BLaER1 treated with 17β-estradiol and CSF1 and Interleukin-3, amounts not matched to agents 10 nM and 100 nM (cell line): Measurements from ENCODE around the gene TXLNA.

Experiments used
- H3K27ac ChIP-seq, 11 experiments: shearing (Covaris generic); formaldehyde crosslinking; 2 replicates each; pipeline ENCODE4 v1.8.1; 2022
- H3K27me3 ChIP-seq, 11 experiments: shearing (Covaris generic); formaldehyde crosslinking; 2 replicates each; pipeline ENCODE4 v1.8.1; 2022
- H3K36me3 ChIP-seq, 11 experiments: shearing (Covaris generic); formaldehyde crosslinking; 2 replicates each; pipeline ENCODE4 v1.8.1; 2022
- H3K4me1 ChIP-seq, 10 experiments: shearing (Covaris generic); formaldehyde crosslinking; 2 replicates each; pipeline ENCODE4 v1.8.1; 2022
- H3K4me2 ChIP-seq, 11 experiments: shearing (Covaris generic); formaldehyde crosslinking; 2 replicates each; pipeline ENCODE4 v1.8.1; 2022
- H3K4me3 ChIP-seq, 10 experiments: shearing (Covaris generic); formaldehyde crosslinking; 2 replicates each; pipeline ENCODE4 v1.8.1; 2022
- H3K9ac ChIP-seq, 11 experiments: shearing (Covaris generic); formaldehyde crosslinking; 2 replicates each; pipeline ENCODE4 v1.8.1; 2022
- H3K9me3 ChIP-seq, 11 experiments: shearing (Covaris generic); formaldehyde crosslinking; replicated peaks in 1 of 11; 2 replicates each; pipeline ENCODE4 v1.8.1; 2022
- H4K20me1 ChIP-seq, 11 experiments: shearing (Covaris generic); formaldehyde crosslinking; 2 replicates each; pipeline ENCODE4 v1.8.1; 2022
- Cebpa-rat ChIP-seq, 11 experiments: shearing (Covaris generic); IDR thresholded peaks; 2 replicates each; pipeline ENCODE4 v1.8.1; 2022

Gene TXLNA

GRCh38 chr1:32239337-32239736 lies 59.9 kb downstream of the TXLNA start:
- TF ChIP-seq Cebpa-rat (IDR thresholded peaks at IDR 0.05), result no peak
- Histone ChIP-seq H3K9me3 (no peaks in the 10 kb centered on the region), H3K27ac (no peak overlapping the region), H3K4me3 (no peak overlapping the region), H3K27me3 (no peaks in the 10 kb centered on the region; a peak in 1 of 22 replicates), H3K36me3 (peaks cover 0 to 18% (median 4%) of the 10 kb centered on the region in 11 experiments; a peak in 7 of 22 replicates), H3K4me1 (peaks cover 16 to 44% (median 37%) of the 10 kb centered on the region in 10 experiments), H3K9ac (peak overlapping the region in 1 of 11 experiments; percentile 77; a peak in 1 of 22 replicates), H3K4me2 (peak overlapping the region in 8 of 11 experiments; percentile 80 to 100 (median 99); a peak in 14 of 22 replicates), H4K20me1 (no peaks in the 10 kb centered on the region; a peak in 1 of 22 replicates)

DNA sequence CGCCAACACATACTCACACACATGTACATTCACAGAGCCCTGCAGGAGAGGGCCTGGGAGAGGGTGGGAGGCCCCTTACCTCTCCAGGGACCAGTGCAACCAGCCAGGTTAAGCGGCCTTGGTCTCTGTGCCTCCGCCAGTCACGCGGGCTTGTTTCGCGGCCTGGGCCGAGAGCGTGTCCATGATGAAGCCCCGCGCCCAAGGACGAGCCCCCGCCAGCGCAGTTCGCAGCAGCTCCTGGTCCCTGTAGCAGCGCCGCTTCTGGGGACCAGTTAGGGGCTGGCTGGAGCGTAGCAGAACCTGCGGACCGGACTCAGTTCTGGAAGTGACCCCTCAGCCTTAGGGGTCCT lies 60.3 kb downstream of the TXLNA start:
- no peaks in the 10 kb centered on the region for H4K20me1 ChIP-seq
- no peaks in the 10 kb centered on the region for H3K9me3 ChIP-seq
- H3K4me2 ChIP-seq, result peak overlapping the region; percentile 80 to 100 (median 99)
- H3K27me3 ChIP-seq, result no peaks in the 10 kb centered on the region; a peak in 1 of 22 replicates
- no peak for TF ChIP-seq Cebpa-rat (IDR thresholded peaks at IDR 0.05)
- H3K4me1 ChIP-seq, result peaks cover 16 to 44% (median 37%) of the 10 kb centered on the region in 10 experiments
- H3K4me3 ChIP-seq, result peak overlapping the region in 9 of 10 experiments; percentile 57 to 77 (median 64); a peak in 15 of 20 replicates
- peaks cover 0 to 14% (median under 1%) of the 10 kb centered on the region in 11 experiments; a peak in 5 of 22 replicates for H3K36me3 ChIP-seq
- peak overlapping the region in 1 of 11 experiments; percentile 70; a peak in 2 of 22 replicates for H3K27ac ChIP-seq
- peak overlapping the region in 7 of 11 experiments; percentile 50 to 77 (median 67); a peak in 9 of 22 replicates for H3K9ac ChIP-seq

DNA sequence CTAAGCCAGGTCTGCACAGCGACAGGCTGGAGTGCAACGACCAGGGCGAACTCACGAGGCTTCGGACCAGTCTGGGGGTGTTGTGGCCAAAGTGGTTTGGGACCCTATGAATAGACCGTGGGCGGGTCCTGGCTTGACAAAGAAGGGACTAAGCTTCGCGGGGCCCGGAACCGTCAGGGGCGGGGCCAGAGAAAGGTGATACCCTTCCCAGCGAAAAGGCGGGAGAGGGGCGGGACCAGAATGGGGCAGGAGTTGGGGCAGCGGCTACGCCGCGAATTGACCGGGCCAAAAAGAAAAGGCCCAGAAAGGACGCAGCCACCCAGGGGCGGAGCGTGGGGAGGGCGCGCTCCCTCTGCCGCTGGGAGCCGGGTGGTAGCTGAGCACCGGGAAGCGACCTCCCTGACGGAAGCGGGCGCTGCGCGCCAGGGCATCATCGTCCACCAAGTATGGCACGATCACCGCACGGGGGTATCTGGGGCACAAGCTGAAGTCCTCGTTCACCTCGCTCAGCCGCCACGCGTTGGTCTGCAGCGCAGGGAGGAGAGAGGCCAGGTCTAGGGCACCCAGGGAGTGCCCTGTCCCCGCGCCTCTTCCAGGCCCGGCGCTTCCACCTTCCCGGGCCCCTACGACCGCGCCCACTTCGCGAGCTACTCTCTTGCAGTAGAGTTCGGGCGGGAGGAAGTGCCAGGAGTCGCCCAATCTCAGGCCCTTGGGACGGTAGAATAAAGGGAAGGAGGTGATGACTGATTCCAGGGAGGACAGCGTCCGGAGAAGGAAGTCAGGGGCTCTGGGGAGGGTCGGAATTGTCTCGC lies 60.9 kb downstream of the TXLNA start:
- Histone ChIP-seq H4K20me1 (no peaks in the 10 kb centered on the region), H3K4me1 (peaks cover 16 to 46% (median 37%) of the 10 kb centered on the region in 10 experiments), H3K4me3 (peak overlapping the region; percentile 57 to 77 (median 64)), H3K36me3 (peaks cover 0 to 8% (median 0%) of the 10 kb centered on the region in 11 experiments; a peak in 4 of 22 replicates), H3K27me3 (no peaks in the 10 kb centered on the region; a peak in 1 of 22 replicates), H3K27ac (peak overlapping the region in 8 of 11 experiments; percentile 22 to 70 (median 49); a peak in 13 of 22 replicates), H3K4me2 (peak overlapping the region; percentile 80 to 100 (median 99)), H3K9ac (peak overlapping the region; percentile 42 to 77 (median 64); a peak in 20 of 22 replicates), H3K9me3 (no peaks in the 10 kb centered on the region)
- TF ChIP-seq Cebpa-rat (IDR thresholded peaks at IDR 0.05), result no peak

GRCh38 chr1:32241001-32241763 lies 61.7 kb downstream of the TXLNA start:
- H4K20me1 ChIP-seq, result no peaks in the 10 kb centered on the region
- H3K9ac ChIP-seq, result peak overlapping the region; percentile 42 to 77 (median 64); a peak in 21 of 22 replicates
- peaks cover 20 to 54% (median 45%) of the 10 kb centered on the region in 10 experiments for H3K4me1 ChIP-seq
- H3K27ac ChIP-seq, result peak overlapping the region in 8 of 11 experiments; percentile 22 to 70 (median 49); a peak in 13 of 22 replicates
- no peak for TF ChIP-seq Cebpa-rat (IDR thresholded peaks at IDR 0.05)
- no peaks in the 10 kb centered on the region for H3K9me3 ChIP-seq
- no peaks in the 10 kb centered on the region for H3K36me3 ChIP-seq
- H3K27me3 ChIP-seq, result no peaks in the 10 kb centered on the region; a peak in 1 of 22 replicates
- peak overlapping the region; percentile 80 to 100 (median 99) for H3K4me2 ChIP-seq
- peak overlapping the region; percentile 57 to 77 (median 64) for H3K4me3 ChIP-seq

DNA sequence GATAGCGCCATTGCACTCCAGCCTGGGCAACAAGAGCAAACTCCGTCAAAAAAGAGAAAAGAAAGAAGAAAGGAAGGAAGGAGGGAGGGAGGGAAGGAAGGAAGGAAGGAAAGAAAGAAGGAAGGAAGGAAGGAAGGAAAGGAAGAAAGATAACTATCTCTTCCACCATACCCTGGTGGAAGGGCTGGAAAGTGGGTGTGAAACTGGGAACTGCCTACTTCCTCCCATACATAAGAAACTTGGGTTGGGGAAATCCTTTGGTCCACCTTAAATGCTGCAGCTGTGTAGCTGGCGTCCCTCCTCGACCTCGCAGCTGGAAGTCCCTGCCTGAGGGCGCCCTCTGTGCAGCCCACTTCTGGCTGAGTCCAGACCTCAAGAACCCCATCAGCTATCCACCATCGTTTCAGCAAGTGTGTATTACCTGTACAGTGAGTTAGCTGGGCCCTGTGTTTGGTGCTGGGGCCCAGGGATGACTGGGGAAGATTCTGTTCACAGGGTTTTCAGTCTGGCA lies 62.9 kb downstream of the TXLNA start:
- Histone ChIP-seq H3K4me1 (peaks cover 31 to 66% (median 57%) of the 10 kb centered on the region in 10 experiments), H3K9me3 (no peaks in the 10 kb centered on the region), H3K36me3 (no peaks in the 10 kb centered on the region), H3K9ac (no peak overlapping the region), H3K4me2 (peak overlapping the region; percentile 80 to 100 (median 99)), H3K27ac (peak overlapping the region in 1 of 11 experiments; percentile 12; a peak in 2 of 22 replicates), H3K4me3 (no peak overlapping the region), H4K20me1 (peaks cover 0 to 4% (median 0%) of the 10 kb centered on the region in 11 experiments; a peak in 1 of 22 replicates), H3K27me3 (no peaks in the 10 kb centered on the region; a peak in 1 of 22 replicates)
- no peak for TF ChIP-seq Cebpa-rat (IDR thresholded peaks at IDR 0.05)

DNA sequence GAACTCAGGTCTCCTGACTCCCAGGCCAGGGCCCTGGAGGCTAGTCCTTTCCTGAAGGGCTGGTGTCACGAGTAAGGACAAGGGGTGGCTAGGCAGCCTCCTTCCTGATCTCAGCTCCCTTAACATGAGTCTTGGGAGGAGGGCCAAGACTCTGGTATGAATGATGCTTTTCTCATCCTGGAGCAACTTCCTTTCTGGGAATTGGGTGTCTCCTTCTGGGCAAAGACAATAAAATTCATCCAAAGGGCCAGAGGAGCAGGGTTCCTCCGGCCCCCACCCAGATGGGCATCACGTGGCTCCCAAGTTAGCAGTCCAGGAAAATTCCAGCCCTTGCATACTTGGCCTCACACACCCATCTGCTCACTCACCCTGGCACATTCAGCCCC lies 67.4 kb downstream of the TXLNA start, which contains the start of gene FAM167B:
TSS of gene FAM167B (plus strand) at position 335 of the 386 bp plus-strand sequence. CDS start 200 bp downstream, outside the sequence.
- Histone ChIP-seq H3K9me3 (no peaks in the 10 kb centered on the region), H3K36me3 (no peaks in the 10 kb centered on the region), H3K4me3 (no peak within 1 kb of the TSS), H3K4me2 (peak within 1 kb of the TSS; percentile 80 to 98 (median 94)), H3K4me1 (peaks cover 60 to 81% (median 77%) of the 10 kb centered on the region in 10 experiments), H4K20me1 (peaks cover 0 to 16% (median 0%) of the 10 kb centered on the region in 11 experiments; a peak in 1 of 22 replicates), H3K27ac (peak within 1 kb of the TSS in 4 of 11 experiments; percentile 69 to 89 (median 79); a peak in 7 of 22 replicates), H3K27me3 (peaks cover 0 to 6% (median 0%) of the 10 kb centered on the region in 11 experiments; a peak in 1 of 22 replicates), H3K9ac (peak within 1 kb of the TSS in 3 of 11 experiments; percentile 1 to 80 (median 13); a peak in 4 of 22 replicates)
- TF ChIP-seq Cebpa-rat (IDR thresholded peaks at IDR 0.05), result no peak

DNA sequence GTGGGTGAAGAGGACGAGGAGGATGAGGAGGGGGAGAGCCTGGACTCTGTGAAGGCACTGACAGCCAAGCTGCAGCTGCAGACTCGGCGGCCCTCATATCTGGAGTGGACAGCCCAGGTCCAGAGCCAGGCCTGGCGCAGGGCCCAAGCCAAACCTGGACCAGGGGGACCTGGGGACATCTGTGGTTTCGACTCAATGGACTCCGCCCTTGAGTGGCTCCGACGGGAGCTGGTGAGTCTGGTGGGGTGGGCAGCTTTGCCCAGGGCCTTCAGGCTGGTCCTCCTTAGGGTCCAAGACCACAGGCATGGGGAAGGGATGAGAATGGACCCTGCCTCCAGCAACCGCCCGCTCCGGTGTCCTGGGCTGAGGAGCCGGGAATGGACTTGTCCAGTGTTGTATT lies 68.0 kb downstream of the TXLNA start:
- Histone ChIP-seq H3K36me3 (no peaks in the 10 kb centered on the region), H3K27me3 (peaks cover 0 to 6% (median 0%) of the 10 kb centered on the region in 11 experiments; a peak in 1 of 22 replicates), H3K9ac (no peak overlapping the region), H3K4me2 (peak overlapping the region; percentile 36 to 98 (median 94); a peak in 19 of 22 replicates), H4K20me1 (peaks cover 0 to 16% (median 0%) of the 10 kb centered on the region in 11 experiments; a peak in 1 of 22 replicates), H3K27ac (peak overlapping the region in 2 of 11 experiments; percentile 79 to 89; a peak in 4 of 22 replicates), H3K4me3 (no peak overlapping the region), H3K9me3 (no peaks in the 10 kb centered on the region), H3K4me1 (peaks cover 60 to 81% (median 77%) of the 10 kb centered on the region in 10 experiments)
- TF ChIP-seq Cebpa-rat (IDR thresholded peaks at IDR 0.05), result no peak
